ENCODE measurements around the gene CLK2.
A peak's percentile ranks its signal among the peaks of the same experiment; 100 is the strongest.
"Not testable (repeated sequence)": the region's sequence is repeated elsewhere in the genome, so short reads cannot be mapped to it uniquely, and the experiment has no call there.

CLK2 gene

DNA sequence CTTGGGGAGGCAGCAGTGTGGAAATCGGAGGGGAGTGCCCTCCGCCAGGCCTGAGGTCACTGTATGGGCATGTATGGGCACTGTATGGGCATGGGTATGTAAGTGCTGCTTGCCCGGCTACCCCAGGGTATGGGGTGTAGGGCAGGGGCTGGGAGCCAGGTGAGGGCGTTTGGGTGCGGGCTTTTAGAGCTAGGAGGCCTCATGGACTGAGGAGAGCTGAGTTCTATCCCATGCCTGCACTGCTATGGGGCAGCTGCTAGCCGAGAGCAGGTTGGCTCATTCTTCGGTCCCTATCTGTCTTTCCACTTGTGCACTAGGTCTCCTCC is 22.6 kb upstream of the CLK2 start:
- no peak for DNase-seq

DNA sequence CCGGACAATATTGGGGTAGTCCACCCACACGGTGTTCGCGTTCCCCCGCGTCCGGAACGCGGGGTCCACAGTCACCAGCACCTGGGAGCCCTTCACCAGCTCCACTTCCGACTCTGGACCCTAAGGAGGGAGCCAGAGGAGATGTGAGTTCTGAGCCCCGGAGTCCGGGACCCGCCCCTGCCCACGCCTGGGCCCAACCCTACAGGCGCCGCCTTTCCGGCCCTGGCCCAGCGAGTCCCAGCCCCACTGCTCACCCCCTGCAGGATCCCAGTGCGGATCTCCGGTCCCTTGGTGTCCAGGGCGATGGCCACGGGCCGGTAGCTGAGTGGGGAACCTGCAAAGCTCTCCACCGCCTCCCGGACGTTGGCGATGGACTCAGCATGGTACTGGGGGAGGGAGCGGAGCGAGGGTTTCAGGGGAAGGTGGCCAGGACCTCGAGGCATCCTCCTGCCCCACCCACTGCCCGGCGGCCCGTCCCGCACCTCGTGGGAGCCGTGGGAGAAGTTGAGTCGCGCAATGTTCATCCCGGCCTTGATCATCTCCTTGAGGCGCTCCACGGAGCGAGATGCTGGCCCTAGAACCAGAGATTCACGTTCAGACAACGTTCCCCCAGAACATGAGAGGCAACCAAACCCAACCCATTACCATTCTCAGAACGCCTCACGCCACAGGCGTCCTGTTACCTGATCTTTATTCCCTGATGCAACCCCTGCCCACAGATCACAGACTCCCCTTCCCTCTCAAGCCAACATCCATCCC is 22.1 kb upstream of the CLK2 start:
- no peak for DNase-seq

DNA sequence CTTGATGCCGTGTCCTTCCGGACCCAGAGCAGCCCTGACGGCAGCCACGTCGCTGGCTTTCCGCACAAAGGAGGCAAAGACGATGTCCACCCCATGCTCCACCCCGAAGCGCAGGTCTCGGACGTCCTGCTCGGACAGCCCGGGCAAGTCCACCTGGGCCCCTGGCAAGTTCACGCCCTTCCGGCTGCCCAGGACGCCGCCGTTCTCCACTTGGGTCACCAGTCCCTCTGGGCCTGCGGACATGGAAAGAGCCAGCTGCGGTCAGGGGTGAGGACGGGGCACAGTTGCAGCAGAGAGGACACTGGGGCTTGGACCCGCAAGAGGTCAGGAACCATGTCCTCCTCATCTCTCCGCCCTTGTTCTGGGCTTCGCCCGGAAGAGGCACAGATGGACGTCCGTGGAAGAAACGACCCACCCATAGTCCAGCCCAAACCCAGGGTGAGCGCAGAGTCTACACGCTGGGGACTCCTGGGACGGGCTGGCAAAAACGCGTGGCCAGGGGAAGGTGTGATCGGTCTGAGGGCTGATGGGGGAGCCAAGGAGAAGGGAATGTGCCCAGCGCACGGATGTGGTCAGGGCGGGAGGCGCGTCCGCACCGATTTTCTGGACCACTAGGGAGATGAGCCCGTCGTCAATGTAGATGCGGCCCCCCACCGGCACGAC is 21.3 kb upstream of the CLK2 start:
- no peak for DNase-seq

DNA sequence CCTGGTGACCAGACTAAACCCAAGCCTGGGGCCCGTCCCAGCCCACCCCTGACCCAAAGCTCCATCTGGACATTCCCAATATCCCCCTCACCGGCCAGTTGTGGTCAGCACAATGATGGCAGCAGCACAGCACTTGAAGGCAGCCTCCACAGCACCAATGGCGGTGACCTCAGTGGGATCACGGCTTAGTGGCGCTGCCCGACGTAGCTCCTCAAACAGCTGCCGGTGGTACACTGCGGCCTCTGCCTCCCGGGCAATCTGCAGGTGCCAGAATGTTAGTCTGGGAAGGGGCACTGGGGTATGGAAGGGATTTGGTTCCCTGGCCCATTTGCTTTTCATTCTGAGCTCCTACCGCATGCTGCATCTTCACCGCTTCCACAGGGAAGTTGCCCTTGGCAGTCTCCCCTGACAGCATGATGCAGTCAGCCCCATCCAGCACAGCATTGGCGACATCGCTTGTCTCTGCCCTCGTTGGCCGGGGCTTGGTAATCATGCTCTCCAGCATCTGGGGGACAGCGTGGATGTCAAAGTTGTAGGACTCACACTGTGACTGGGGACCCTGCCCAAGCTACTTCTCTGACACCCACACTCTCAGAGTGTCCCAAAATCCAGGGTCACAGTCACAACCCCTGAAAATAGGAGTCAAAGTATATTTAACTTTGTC is 19.9 kb upstream of the CLK2 start:
- no peak for DNase-seq

DNA sequence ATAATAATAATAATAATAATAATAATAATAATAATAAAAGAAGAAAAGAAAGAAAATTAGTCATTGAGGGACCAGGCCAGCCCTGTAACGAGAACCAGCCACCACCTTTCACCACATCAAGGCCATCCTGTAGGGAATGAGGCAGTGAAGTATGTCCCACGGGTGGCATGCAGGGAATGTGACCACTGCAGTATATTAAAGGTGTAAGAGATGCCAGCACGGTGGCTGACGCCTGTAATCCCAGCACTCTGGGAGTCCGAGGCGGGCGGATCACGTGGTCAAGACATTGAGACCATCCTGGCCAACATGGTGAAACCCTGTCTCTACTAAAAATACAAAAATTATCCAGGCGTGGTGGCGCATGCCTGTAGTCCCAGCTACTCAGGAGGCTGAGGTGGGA is 17.7 kb upstream of the CLK2 start:
- not testable (repeated sequence) for DNase-seq

DNA sequence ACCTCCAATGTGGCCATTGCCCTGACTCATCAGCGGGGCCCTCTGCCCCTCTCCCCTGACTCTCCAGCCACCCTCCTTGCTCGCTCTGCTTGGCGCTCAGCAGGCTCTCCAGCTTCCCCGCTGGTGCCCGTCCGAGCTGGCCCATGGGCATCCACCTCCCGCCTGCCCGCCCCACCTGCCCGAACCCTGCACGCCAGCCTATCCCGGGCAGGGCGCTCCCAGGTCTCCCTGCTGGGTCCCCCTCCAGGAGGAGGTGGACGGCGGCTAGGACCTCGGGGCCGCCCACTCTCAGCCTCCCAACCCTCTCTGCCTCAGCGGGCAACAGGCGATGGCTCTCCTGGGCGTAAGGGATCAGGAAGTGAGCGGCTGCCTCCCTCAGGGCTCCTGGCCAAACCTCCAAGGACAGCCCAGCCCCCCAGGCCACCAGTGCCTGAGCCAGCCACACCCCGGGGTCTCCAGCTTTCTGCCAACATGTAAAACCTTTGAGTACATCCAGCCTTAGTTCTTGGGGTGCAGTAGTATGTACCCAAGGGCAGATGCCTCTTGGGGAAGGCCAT is 14.8 kb upstream of the CLK2 start:
- no peak for DNase-seq

DNA sequence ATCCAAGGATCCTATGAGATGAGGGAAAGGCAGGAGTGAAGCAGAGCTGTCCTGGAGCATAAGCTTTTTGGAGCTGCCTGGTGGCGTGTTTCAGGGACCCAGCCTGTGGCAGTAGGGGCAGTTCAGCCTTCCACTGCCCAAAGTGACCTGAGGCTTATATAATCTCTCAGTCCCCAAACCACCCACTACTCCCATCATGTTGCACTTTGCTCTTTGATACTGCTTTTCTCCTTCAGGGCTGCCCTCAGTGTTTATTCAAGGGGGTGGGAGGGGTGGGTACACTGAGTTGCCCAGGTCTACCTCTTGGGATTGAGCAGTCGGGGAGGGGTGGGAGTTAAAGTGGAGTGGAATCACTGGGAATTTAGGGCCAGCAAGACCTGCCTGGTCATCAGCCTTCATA is 13.2 kb upstream of the CLK2 start:
- DNase-seq, result no peak

DNA sequence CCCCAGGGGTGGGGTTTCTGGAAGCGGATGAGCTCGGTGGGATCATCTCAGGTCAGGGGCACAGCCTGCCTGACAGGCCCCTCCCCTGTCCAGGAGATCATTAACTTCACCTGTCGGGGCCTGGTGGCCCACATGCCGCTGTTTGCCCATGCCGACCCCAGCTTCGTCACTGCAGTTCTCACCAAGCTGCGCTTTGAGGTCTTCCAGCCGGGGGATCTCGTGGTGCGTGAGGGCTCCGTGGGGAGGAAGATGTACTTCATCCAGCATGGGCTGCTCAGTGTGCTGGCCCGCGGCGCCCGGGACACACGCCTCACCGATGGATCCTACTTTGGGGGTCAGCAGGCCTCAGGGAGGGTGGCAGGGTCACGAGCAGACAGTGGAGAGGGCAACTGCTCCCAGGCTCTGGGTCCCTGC is 12.3 kb upstream of the CLK2 start:
- no peak for DNase-seq

DNA sequence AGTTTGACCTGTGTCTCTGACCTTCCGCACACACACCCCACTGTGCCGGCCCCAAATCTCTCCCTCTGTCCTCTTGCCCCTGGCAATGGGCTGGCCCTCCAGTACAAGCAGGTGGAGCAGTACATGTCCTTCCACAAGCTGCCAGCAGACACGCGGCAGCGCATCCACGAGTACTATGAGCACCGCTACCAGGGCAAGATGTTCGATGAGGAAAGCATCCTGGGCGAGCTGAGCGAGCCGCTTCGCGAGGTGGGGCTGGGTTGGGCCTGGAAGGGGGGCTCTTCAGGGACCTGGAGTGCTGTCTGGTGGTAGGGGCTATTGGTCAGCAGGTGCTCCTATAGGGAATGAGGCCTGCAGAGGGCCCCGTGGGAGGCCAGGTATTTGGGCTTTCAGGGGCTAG is 11.8 kb upstream of the CLK2 start:
- DNase-seq, result no peak

DNA sequence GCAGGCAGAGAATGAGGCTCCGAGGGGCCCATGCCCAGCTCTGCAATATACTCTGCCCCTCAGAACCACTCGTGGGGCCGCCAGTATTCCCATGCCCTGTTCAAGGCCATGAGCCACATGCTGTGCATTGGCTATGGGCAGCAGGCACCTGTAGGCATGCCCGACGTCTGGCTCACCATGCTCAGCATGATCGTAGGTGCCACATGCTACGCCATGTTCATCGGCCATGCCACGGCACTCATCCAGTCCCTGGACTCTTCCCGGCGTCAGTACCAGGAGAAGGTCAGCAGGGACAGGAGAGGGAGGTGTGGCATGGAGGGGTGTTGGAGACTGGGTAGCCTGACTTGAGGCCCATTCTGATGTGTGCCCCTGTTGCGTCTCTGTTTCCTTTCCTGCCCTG is 11.2 kb upstream of the CLK2 start:
- no peak for DNase-seq

DNA sequence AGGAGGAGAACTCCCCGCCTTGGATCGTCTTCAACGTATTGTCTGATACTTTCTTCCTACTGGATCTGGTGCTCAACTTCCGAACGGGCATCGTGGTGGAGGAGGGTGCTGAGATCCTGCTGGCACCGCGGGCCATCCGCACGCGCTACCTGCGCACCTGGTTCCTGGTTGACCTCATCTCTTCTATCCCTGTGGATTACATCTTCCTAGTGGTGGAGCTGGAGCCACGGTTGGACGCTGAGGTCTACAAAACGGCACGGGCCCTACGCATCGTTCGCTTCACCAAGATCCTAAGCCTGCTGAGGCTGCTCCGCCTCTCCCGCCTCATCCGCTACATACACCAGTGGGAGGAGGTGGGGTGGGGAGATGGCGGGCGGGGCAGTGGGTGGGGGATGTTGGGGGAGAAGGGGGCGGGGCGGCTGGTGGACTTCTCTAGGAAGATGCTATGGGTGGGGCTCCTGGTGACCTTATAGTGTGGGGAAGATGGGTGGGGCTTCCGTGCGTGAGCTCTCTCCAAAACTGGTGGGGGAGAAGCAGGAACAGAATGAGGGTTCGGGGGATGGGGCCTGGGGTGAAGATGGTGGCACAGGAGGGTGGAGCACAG is 9.3 kb upstream of the CLK2 start:
- DNase-seq, result no peak

DNA sequence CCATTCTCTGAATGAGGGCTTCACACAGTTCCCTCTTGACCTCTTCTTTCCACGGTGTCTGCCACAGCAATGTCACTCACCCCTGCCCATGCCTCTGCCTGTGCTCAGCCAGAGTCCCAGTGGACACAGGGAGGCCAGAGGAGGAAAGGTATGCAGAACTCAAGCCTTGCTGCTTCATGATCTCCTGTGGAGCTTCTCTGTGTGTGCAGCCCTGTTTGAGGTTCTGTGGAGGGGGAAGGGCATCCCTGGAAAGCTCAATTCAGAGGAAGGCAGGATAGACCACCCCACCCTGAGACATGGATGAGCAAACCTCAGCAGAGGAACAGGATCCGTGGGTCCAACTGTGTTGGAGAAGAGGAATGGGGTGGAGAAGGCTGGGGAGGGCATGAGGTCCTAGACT is 6.0 kb upstream of the CLK2 start:
- DNase-seq, result no peak

DNA sequence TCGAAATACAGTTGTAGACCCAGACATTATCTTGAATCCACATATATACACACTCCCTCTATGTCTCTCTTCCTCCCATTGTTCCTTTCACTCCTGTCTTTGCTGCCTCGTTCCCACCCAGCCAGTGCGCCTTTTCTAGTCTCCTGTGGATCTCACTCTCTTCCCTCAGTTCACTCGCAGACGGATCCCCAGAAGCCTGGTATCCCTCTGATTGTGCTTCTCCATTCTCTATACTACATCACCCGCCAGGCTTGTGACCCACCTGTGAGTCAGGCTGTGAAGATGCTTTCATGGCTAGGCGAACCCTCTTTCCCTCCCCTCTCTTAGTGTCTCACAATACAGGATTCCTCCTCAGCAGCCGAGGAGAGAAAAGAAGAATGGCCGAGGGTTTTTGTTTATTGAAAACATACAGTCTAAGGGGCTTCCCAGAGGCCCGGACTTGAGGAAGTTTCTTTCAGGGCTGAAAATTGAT is 5.4 kb upstream of the CLK2 start:
- no peak for DNase-seq

DNA sequence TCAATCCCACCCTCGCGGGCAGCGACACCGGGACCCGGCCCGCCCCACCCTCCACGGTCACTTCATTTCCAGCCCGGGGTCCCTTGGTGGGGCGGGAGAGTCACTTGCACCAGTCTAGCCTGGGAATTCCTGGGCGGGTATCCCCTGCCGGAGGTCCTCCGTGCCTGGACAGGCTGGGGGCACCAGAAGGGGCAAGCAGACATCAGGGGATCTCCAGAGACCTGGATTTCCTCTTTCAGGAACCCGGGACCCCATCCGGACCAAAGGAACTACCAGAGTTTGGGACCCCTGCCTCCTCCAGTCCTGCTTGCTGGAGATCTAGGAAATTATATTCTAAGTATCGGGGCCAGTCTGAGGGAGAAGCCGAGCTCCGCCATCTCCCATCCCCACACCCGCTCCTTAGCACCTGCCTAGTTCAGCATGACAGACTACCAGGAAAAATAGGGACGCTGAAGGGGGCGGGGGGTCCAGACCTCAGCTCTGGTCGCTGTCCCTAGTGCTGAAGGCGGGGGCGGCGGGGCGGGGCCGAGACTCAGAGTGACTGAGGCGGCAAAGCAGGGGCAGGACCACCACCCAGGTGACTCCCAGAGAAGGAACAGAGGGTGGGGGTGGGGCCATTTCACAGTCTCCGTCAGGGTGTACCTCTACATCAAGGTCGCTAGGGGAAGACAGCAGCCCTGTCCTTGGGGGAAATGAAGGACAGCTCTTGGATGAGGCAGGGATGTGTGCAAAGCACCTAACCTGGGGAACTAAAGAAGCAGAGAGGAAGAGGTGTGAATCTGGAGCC is 4.8 kb upstream of the CLK2 start:
- peak; percentile 70 for DNase-seq

DNA sequence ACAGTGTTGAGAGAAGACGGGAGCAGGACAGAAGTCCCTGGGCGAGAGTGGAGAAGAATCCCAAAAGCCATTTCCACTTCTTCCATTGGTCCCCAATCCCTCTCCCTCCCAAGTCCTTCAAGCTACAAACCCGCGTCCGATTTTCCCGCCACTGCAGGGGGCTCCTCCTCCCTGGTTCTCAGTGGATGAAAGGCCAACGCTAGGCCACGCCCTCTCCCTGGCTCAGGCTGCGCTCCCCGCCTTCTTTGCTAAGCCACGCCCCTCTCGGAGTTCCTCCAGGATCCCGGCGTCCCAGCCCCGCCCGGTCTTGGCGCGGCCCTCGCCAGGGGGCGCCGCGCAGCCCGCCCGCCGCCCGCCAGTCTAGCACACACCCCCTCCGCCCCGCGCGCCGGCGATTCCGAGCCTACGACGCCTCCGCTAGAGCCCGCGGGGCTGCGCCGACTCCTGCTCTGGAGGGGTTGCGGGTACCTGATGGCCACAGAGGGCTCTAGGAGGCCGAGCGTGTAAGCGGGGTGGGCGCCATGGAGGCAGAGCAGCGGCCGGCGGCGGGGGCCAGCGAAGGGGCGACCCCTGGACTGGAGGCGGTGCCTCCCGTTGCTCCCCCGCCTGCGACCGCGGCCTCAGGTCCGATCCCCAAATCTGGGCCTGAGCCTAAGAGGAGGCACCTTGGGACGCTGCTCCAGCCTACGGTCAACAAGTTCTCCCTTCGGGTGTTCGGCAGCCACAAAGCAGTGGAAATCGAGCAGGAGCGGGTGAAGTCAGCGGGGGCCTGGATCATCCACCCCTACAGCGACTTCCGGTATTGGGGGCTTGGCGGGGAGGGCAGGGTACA is 4.0 kb upstream of the CLK2 start, which contains the start of gene HCN3:
Gene HCN3, plus strand, starts transcription at position 394 of the 832 bp plus-strand sequence. Its CDS starts 128 bp downstream, at position 522.
- peak; percentile 80 for DNase-seq

DNA sequence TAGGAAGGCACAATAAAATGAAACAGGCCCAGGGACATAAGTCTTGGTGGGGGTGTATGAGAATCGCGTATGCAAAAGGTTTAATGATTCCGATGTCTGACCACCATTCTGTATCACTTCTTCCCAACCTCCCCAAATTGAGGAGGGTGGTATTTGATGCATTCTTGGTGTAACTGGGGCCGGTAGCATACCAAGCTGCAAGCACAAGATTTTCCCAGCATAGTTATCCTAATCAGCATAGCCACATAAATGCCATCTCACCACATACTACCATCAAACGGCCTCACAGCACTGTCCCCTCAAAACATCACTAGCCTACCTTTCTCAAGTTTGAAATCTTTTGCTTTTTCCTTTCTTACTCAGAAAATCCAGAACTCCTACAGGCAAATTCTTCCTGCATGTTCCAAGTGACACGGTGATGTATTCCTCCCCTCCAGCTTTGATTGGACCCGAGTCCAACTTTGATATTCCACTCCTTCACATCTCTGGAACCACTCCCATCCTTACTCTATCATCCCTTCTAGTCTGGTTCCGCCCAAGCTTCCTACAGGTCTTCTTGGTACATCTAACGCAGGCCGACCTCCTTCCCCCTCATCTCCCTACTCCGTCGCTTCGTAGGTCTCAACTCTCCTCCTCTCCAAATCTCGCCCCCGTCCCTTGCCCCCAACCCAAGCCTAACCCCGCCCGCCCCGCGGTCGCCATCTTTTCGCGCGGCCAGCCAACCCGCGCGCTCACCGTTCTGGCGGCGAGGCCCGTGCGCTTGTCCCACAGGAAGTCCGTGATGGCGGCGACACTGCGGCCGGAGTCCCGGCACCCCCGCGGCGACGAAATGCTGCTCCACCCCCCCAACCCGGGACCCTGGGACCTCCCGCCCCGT is 600 bp downstream of the CLK2 start:
- DNase-seq, result no peak

DNA sequence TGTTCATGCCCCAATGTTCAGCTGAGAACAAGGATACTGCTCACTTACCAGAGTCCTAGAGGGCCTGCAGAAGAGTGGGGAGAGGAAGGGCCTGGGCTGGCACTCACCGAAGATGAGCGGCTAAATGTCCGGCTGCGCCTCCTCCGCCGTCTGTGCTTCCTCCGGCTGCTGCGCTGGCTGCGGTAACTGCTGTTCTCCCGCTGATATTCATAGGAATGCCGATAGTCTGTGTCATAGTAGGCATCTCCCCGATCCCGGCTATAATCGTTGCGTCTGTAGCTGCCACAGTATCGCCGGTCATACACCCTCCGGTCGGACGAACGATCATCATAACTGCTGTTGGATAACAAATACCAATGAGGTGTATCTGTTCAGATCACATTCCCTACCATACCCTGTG is 3.9 kb downstream of the CLK2 start:
- no peak for DNase-seq

DNA sequence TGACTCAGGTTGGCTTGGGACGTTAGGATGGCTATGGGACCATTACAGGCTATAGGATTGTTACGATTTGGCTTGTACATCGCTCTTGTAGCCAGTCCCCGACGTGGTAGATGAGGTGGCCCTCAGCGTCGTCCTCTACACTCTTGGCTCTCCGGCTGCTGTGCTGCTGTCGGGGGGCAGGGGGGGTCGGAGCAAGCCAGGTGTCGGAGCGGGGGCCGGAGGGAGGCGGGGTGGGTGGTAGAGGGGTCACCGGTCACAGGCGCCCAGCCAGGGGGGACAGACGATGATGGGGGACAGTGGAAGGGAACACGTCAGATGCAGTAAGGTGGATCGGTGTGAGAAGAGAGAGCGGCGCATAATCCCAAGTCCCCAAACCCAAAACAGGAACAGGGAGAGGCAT is 4.7 kb downstream of the CLK2 start:
- no peak for DNase-seq

DNA sequence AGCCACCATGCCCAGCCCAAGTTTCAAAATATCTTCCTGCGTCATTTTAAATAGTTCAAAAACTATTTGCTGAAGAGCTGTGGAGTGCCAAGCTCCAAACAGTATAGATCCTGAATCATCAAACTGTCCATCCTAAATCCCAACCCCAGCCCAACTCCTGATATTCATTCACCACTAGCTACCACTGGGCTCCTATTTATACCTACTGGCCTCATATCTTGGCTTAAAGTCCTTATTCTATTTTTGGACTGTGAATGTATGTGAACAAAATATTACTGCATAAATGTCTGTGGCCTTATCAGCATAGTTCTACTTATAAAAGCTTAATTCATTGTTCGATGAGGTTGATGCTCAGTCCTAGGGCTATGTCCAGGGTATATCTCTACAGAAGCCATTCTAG is 5.9 kb downstream of the CLK2 start:
- DNase-seq, result no peak

DNA sequence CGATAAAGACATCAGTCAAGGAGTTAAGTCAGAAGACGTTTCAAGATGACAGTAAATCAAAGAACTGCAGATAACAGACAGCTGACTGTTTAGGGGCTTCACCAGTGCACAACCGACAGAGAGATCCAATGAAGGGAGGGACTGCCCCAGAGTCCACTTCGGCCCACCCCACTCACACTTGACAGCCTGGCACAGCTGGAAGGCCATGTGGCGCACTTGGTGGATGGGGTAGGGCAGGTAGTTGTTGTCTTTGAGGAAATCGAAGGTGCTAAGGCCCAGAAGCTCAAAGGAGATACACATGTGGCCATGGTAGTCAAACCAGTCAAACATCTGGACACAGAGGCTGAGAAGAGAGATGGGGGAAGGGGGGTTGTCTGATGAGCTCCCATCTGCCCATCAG is 6.8 kb downstream of the CLK2 start:
- DNase-seq, result no peak

DNA sequence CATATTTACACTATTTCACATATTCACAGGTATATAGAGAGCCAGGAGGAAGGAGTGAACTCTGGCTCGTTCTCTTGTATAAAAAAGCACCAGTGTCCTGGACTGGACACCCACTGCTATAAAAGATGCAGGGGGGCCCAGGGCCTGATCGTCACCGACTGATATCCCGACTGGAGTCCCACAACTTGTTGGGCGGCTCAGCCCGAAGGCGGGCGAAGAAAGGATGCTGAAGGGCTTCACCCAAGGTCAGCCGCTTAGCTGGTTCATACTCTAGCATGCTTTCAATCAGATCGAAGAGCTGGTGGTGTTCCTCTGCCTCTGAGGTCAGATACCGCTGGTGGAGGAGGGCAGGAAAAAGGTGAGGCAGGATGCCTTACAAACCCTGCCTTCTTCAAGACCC is 10.2 kb downstream of the CLK2 start:
- DNase-seq, result no peak

Data from NCI-H1436 treated with DMSO at 0.1 percent for 48 hours (cell line).